Measurements from ENCODE around the gene SEMA6D.

SEMA6D gene

GRCh38 chr15:47753591-47753990, 36.3 kb downstream of the SEMA6D start:
- no peak for DNase-seq
- TF ChIP-seq CTCF (IDR thresholded peaks at IDR 0.05; ENCODE audit: low read depth, low read length) = no peak
- Histone ChIP-seq H3K27ac (no peak overlapping the region), H3K4me3 (ENCODE audit: low read depth, low read length) (no peak overlapping the region), H3K27me3 (ENCODE audit: insufficient read depth, low read depth, severe bottlenecking) (no peaks in the 10 kb centered on the region), H3K36me3 (peaks cover 65% of the 10 kb centered on the region), H3K9me3 (ENCODE audit: severe bottlenecking) (peaks cover 11% of the 10 kb centered on the region)

- H3K9me3 ChIP-seq (ENCODE audit: severe bottlenecking) = peaks cover 11% of the 10 kb centered on the region
- H3K27ac ChIP-seq = no peak overlapping the region
- H3K36me3 ChIP-seq = peaks cover 70% of the 10 kb centered on the region
- DNase-seq = no peak
- TF ChIP-seq CTCF (IDR thresholded peaks at IDR 0.05; ENCODE audit: low read depth, low read length) = no peak
- no peak overlapping the region for H3K4me3 ChIP-seq (ENCODE audit: low read depth, low read length)
- no peaks in the 10 kb centered on the region for H3K27me3 ChIP-seq (ENCODE audit: insufficient read depth, low read depth, severe bottlenecking)
These were observed 37.0 kb downstream of the SEMA6D start for GRCh38 chr15:47754312-47754711.

- DNase-seq = no peak
- H3K4me3 ChIP-seq (ENCODE audit: low read depth, low read length) = no peak overlapping the region
- peaks cover 71% of the 10 kb centered on the region for H3K36me3 ChIP-seq
- H3K27me3 ChIP-seq (ENCODE audit: insufficient read depth, low read depth, severe bottlenecking) = no peaks in the 10 kb centered on the region
- H3K9me3 ChIP-seq (ENCODE audit: severe bottlenecking) = peaks cover 11% of the 10 kb centered on the region
- no peak for TF ChIP-seq CTCF (IDR thresholded peaks at IDR 0.05; ENCODE audit: low read depth, low read length)
- H3K27ac ChIP-seq = no peak overlapping the region
These were observed 38.6 kb downstream of the SEMA6D start for GRCh38 chr15:47755941-47756340.

- no peak for TF ChIP-seq CTCF (IDR thresholded peaks at IDR 0.05; ENCODE audit: low read depth, low read length)
- Histone ChIP-seq H3K4me3 (ENCODE audit: low read depth, low read length) (no peak overlapping the region), H3K9me3 (ENCODE audit: severe bottlenecking) (peaks cover 11% of the 10 kb centered on the region), H3K36me3 (peaks cover 74% of the 10 kb centered on the region), H3K27me3 (ENCODE audit: insufficient read depth, low read depth, severe bottlenecking) (no peaks in the 10 kb centered on the region), H3K27ac (no peak overlapping the region)
- peak; percentile 13 for DNase-seq
These were observed 39.6 kb downstream of the SEMA6D start for GRCh38 chr15:47756872-47757271.

GRCh38 chr15:47757331-47757730, 40.0 kb downstream of the SEMA6D start:
- Histone ChIP-seq H3K36me3 (peaks cover 76% of the 10 kb centered on the region), H3K27ac (no peak overlapping the region), H3K9me3 (ENCODE audit: severe bottlenecking) (peaks cover 11% of the 10 kb centered on the region), H3K4me3 (ENCODE audit: low read depth, low read length) (no peak overlapping the region), H3K27me3 (ENCODE audit: insufficient read depth, low read depth, severe bottlenecking) (no peaks in the 10 kb centered on the region)
- DNase-seq = no peak
- TF ChIP-seq CTCF (IDR thresholded peaks at IDR 0.05; ENCODE audit: low read depth, low read length) = no peak

- H3K27ac ChIP-seq = no peak overlapping the region
- H3K27me3 ChIP-seq (ENCODE audit: insufficient read depth, low read depth, severe bottlenecking) = no peaks in the 10 kb centered on the region
- no peaks in the 10 kb centered on the region for H3K9me3 ChIP-seq (ENCODE audit: severe bottlenecking)
- DNase-seq = no peak
- no peak overlapping the region for H3K4me3 ChIP-seq (ENCODE audit: low read depth, low read length)
- H3K36me3 ChIP-seq = peaks cover 98% of the 10 kb centered on the region
- no peak for TF ChIP-seq CTCF (IDR thresholded peaks at IDR 0.05; ENCODE audit: low read depth, low read length)
These were observed 45.3 kb downstream of the SEMA6D start for GRCh38 chr15:47762621-47763020.

Data from WERI-Rb-1 (cell line).